ENCODE measurements around the gene BTN2A1. TPM values are rescaled to one million over a fixed set of nuclear protein-coding genes. Genes with fewer than 3 reads are reported as not detected.

The BTN2A1 gene
- total RNA-seq, 1 experiment from 2014 or later: 13.1 TPM

DNA sequence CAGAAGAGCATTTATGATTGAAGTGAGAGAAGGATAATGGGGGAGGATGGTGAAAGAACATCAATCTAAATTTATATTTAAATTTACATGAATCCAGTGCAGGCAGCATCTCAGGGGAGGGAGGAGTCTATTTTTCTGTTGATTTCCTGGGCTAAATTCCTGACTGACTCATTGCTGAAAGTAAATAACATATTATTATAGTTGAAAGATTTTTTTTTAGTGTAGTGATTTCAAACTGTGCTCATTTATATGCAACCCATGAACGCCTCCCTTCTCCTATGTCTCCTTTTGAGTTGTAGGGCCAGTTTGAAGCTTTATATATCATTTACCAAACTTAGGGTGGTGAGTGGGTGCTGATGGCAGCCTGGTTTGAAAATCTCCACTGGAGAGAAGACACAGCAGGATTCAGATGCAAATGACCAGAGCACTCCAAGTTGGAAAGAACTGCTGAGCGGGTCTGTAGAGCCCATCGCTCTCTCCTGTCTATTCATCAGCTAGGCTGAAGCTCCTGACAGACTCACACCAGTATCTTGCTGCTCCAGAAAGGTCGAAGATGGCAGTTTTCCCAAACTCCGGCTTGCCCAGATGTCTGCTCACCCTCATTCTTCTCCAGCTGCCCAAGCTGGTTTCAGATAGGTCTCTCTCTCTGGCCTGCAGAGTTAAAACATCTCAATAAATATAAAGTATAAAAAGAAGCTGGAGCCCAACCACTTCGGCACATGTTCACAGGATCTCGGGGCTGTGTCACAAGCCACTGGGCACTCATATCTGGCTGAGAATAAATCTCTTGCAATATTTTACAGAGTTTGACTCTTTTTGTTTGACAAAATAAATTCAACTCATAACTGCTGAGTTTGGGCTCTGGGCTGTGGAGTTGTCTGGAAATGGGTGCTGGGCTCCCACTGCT lies 18.3 kb downstream of the BTN2A1 start:
- H3K9me2 ChIP-seq (replicated peaks; ENCODE audit: low read length): no peaks in the 10 kb centered on the region
- POLR2A ChIA-PET (ENCODE audit: unreplicated experiment): interaction anchor here (0.6 kb wide), 1 partner anchor 1144 kb away, joined by 3 read pairs; no protein-coding TSS in a partner anchor
- ATAC-seq: peak; percentile 23
- CTCF ChIA-PET: no interaction called here
- H3K79me2 ChIP-seq (ENCODE audit: low read length): no peaks in the 10 kb centered on the region
- peak overlapping the region; percentile 10; the same call in 1 of the 2 replicates for H3K4me3 ChIP-seq (ENCODE audit: low read length)
- peaks cover 30% of the 10 kb centered on the region for H3K4me1 ChIP-seq (ENCODE audit: insufficient read depth, low read length)
- no TSS peak for BruUV-seq (replicated peaks)
- H3K4me2 ChIP-seq (ENCODE audit: low read length): peak overlapping the region; percentile 48
- peak overlapping the region; percentile 6; the same call in 1 of the 2 replicates for H2AFZ ChIP-seq (ENCODE audit: low read length)
- H3K27ac ChIP-seq (ENCODE audit: low read length): peak overlapping the region; percentile 8; the same call in 1 of the 2 replicates
- DNase-seq: peak; percentile 59
- intact Hi-C loops (cut with micrococcal nuclease): no loop called here
- H4K20me1 ChIP-seq (ENCODE audit: low read length): no peaks in the 10 kb centered on the region
- no peaks in the 10 kb centered on the region for H3K9me3 ChIP-seq (ENCODE audit: low read length)
- H3K27me3 ChIP-seq (ENCODE audit: low read length): no peaks in the 10 kb centered on the region
- no peaks in the 10 kb centered on the region for H3K36me3 ChIP-seq (ENCODE audit: low read depth, low read length)
- TF ChIP-seq EZH2 (IDR thresholded peaks at IDR 0.05; ENCODE audit: low read length, unreplicated experiment) (no peak), EZH2phosphoT487 (IDR thresholded peaks at IDR 0.05; ENCODE audit: borderline replicate concordance, low read length) (no peak)
- TF ChIP-seq, protein P1, sequence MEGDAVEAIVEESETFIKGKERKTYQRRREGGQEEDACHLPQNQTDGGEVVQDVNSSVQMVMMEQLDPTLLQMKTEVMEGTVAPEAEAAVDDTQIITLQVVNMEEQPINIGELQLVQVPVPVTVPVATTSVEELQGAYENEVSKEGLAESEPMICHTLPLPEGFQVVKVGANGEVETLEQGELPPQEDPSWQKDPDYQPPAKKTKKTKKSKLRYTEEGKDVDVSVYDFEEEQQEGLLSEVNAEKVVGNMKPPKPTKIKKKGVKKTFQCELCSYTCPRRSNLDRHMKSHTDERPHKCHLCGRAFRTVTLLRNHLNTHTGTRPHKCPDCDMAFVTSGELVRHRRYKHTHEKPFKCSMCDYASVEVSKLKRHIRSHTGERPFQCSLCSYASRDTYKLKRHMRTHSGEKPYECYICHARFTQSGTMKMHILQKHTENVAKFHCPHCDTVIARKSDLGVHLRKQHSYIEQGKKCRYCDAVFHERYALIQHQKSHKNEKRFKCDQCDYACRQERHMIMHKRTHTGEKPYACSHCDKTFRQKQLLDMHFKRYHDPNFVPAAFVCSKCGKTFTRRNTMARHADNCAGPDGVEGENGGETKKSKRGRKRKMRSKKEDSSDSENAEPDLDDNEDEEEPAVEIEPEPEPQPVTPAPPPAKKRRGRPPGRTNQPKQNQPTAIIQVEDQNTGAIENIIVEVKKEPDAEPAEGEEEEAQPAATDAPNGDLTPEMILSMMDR (conservative IDR thresholded peaks at IDR 0.05; ENCODE audit: low read depth, low read length): no peak
- no peak overlapping the region for H3K9ac ChIP-seq (ENCODE audit: low read length)
- H3F3A ChIP-seq (ENCODE audit: low read length, unreplicated experiment): no peaks in the 10 kb centered on the region

DNA sequence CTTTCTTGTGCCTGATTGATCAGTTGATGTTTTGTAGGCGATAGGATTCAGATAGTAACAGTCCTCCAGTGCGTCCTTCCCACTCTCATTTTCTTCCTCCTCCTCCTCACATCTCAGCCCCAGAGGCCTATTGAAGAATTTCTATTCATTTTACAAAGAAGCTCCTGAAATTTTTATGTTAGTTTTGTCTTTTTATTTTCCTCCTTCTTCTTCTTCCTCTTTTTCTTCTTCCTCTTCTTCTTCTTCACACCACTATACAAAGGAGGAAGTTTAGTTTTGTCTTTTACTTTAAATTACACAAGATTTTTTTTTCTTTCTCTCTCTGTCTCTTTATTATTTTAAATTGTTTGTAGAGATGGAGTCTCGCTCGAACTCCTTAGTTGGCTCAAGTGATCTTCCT lies 19.1 kb downstream of the BTN2A1 start:
- no peak for TF ChIP-seq EZH2phosphoT487 (IDR thresholded peaks at IDR 0.05; ENCODE audit: borderline replicate concordance, low read length)
- Histone ChIP-seq H3K4me2 (ENCODE audit: low read length) (no peak overlapping the region), H3K79me2 (ENCODE audit: low read length) (no peaks in the 10 kb centered on the region), H3K36me3 (ENCODE audit: low read depth, low read length) (no peaks in the 10 kb centered on the region), H3K4me1 (ENCODE audit: insufficient read depth, low read length) (peaks cover 30% of the 10 kb centered on the region), H3K27ac (ENCODE audit: low read length) (no peak overlapping the region), H3K4me3 (ENCODE audit: low read length) (no peak overlapping the region), H2AFZ (ENCODE audit: low read length) (no peak overlapping the region), H3F3A (ENCODE audit: low read length, unreplicated experiment) (no peaks in the 10 kb centered on the region), H3K9ac (ENCODE audit: low read length) (no peak overlapping the region), H3K9me3 (ENCODE audit: low read length) (no peaks in the 10 kb centered on the region), H4K20me1 (ENCODE audit: low read length) (no peaks in the 10 kb centered on the region), H3K9me2 (replicated peaks; ENCODE audit: low read length) (no peaks in the 10 kb centered on the region), H3K27me3 (ENCODE audit: low read length) (no peaks in the 10 kb centered on the region)
- DNase-seq (no peak), ATAC-seq (no peak)
- ChIA-PET POLR2A (ENCODE audit: unreplicated experiment) (interaction anchor here (0.6 kb wide), 1 partner anchor 1144 kb away, joined by 3 read pairs; no protein-coding TSS in a partner anchor), CTCF (no interaction called here)
- no TSS peak for BruUV-seq (replicated peaks)
- intact Hi-C loops (cut with micrococcal nuclease): no loop called here

DNA sequence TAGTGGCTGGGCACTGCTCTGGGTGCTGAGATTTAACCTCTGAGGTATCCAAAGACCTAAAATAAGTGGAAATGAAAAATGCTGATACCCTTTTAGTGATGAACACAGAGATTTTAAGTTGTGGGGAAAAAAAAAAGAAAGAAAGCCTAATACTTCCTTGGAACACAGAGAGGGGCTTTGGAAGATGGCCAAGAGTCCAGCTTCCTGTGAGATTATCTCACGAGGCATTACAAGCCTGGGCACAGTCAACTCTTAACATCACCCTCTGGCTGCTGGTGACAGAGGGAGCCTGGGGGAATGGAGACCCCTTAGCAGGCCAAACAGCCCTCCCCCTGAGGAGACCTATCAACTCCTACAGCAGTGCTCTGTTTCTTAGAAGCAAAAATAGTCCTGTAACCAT lies 19.7 kb downstream of the BTN2A1 start:
- H3K79me2 ChIP-seq (ENCODE audit: low read length): no peaks in the 10 kb centered on the region
- H4K20me1 ChIP-seq (ENCODE audit: low read length): no peaks in the 10 kb centered on the region
- POLR2A ChIA-PET (ENCODE audit: unreplicated experiment): no interaction called here
- H3K9me2 ChIP-seq (replicated peaks; ENCODE audit: low read length): no peaks in the 10 kb centered on the region
- no peak overlapping the region for H3K4me3 ChIP-seq (ENCODE audit: low read length)
- CTCF ChIA-PET: no interaction called here
- no peak for DNase-seq
- no peak for ATAC-seq
- no peaks in the 10 kb centered on the region for H3K9me3 ChIP-seq (ENCODE audit: low read length)
- no peak overlapping the region for H3K27ac ChIP-seq (ENCODE audit: low read length)
- TF ChIP-seq EZH2 (IDR thresholded peaks at IDR 0.05; ENCODE audit: low read length, unreplicated experiment) (no peak), EZH2phosphoT487 (IDR thresholded peaks at IDR 0.05; ENCODE audit: borderline replicate concordance, low read length) (no peak)
- TF ChIP-seq, protein P1 (conservative IDR thresholded peaks at IDR 0.05; ENCODE audit: low read depth, low read length): no peak
- H3K4me2 ChIP-seq (ENCODE audit: low read length): no peak overlapping the region
- H3F3A ChIP-seq (ENCODE audit: low read length, unreplicated experiment): no peaks in the 10 kb centered on the region
- H2AFZ ChIP-seq (ENCODE audit: low read length): no peak overlapping the region
- H3K36me3 ChIP-seq (ENCODE audit: low read depth, low read length): no peaks in the 10 kb centered on the region
- H3K4me1 ChIP-seq (ENCODE audit: insufficient read depth, low read length): peaks cover 30% of the 10 kb centered on the region
- BruUV-seq (replicated peaks): no TSS peak
- no peak overlapping the region for H3K9ac ChIP-seq (ENCODE audit: low read length)
- no peaks in the 10 kb centered on the region for H3K27me3 ChIP-seq (ENCODE audit: low read length)
- intact Hi-C loops (cut with micrococcal nuclease): no loop called here
